PC-9 (cell line): Measurements from ENCODE around the gene FRMD4B.

ENCODE experiments used
- EZH2 ChIP-seq: fragments of 200-600 bp; sonication (generic); IDR thresholded peaks from 2 replicates; pipeline ENCODE4 v1.8.0; 2017; ENCODE audit warnings: antibody characterized with exemption, low read depth
- TF ChIP-seq, protein P1 (sequence below): fragments of 200-600 bp; sonication (generic); conservative IDR thresholded peaks from 2 replicates; pipeline ENCODE4 v1.6.1; 2017; ENCODE audit warnings: mixed run types, antibody characterized with exemption, mild to moderate bottlenecking, moderate library complexity

DNA sequence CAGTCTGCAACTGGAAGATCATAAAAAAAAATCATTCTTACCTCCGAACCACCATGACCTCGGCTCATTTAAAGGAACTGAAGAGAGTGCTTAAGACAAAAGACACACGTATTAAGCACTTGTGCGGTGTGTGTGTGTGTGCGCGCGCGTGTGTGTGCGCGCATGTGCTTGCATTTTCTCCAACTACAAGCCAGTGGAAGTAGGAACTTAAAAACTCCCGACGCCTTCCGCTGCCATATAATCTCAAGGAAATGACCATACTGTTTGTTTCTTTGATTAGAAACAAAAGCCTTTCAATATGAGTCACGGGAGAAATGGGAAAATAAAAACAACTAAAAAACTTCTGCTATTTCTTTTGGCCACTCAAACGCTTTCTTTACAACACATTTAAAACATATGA, 32.4 kb downstream of the FRMD4B start:
- TF ChIP-seq, protein P1, sequence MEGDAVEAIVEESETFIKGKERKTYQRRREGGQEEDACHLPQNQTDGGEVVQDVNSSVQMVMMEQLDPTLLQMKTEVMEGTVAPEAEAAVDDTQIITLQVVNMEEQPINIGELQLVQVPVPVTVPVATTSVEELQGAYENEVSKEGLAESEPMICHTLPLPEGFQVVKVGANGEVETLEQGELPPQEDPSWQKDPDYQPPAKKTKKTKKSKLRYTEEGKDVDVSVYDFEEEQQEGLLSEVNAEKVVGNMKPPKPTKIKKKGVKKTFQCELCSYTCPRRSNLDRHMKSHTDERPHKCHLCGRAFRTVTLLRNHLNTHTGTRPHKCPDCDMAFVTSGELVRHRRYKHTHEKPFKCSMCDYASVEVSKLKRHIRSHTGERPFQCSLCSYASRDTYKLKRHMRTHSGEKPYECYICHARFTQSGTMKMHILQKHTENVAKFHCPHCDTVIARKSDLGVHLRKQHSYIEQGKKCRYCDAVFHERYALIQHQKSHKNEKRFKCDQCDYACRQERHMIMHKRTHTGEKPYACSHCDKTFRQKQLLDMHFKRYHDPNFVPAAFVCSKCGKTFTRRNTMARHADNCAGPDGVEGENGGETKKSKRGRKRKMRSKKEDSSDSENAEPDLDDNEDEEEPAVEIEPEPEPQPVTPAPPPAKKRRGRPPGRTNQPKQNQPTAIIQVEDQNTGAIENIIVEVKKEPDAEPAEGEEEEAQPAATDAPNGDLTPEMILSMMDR: no peak
- no peak for TF ChIP-seq EZH2
